ENCODE measurements around the gene MAGI2. TPM values are rescaled to one million over a fixed set of nuclear protein-coding genes. Genes with fewer than 3 reads are reported as not detected.

The MAGI2 gene
- total RNA-seq, 1 donor from 2014 or later: 0.38 TPM

- ChIA-PET CTCF (no interaction called here), POLR2A (no interaction called here)
- Mint-ChIP-seq H3K9me3 (no peaks in the 10 kb centered on the region), H3K4me1 (no peaks in the 10 kb centered on the region), H3K27me3 (peaks cover 9% of the 10 kb centered on the region), H3K4me3 (no peak overlapping the region), H3K36me3 (ENCODE audit: low read depth) (no peaks in the 10 kb centered on the region), H3K27ac (no peak overlapping the region)
- no peak for DNase-seq
- no peak for TF ChIP-seq CTCF (IDR thresholded peaks at IDR 0.05)
- intact Hi-C loops (cut with micrococcal nuclease): no loop called here
- ATAC-seq (ENCODE audit: low read depth): no peak
Observed at GRCh38 chr7:78134774-78135173, 1318.7 kb downstream of the MAGI2 start.

- Mint-ChIP-seq H3K4me1 (no peaks in the 10 kb centered on the region), H3K27me3 (peaks cover 9% of the 10 kb centered on the region), H3K4me3 (no peak overlapping the region), H3K9me3 (no peaks in the 10 kb centered on the region), H3K27ac (no peak overlapping the region), H3K36me3 (ENCODE audit: low read depth) (no peaks in the 10 kb centered on the region)
- intact Hi-C loops (cut with micrococcal nuclease): no loop called here
- DNase-seq (no peak), ATAC-seq (ENCODE audit: low read depth) (no peak)
- ChIA-PET POLR2A (no interaction called here), CTCF (no interaction called here)
- no peak for TF ChIP-seq CTCF (IDR thresholded peaks at IDR 0.05)
Observed at GRCh38 chr7:78134256-78134655, 1319.2 kb downstream of the MAGI2 start.

GRCh38 chr7:78130446-78131215, 1322.8 kb downstream of the MAGI2 start:
- H3K4me3 Mint-ChIP-seq: no peak overlapping the region
- no peaks in the 10 kb centered on the region for H3K36me3 Mint-ChIP-seq (ENCODE audit: low read depth)
- no peak for ATAC-seq (ENCODE audit: low read depth)

DNA sequence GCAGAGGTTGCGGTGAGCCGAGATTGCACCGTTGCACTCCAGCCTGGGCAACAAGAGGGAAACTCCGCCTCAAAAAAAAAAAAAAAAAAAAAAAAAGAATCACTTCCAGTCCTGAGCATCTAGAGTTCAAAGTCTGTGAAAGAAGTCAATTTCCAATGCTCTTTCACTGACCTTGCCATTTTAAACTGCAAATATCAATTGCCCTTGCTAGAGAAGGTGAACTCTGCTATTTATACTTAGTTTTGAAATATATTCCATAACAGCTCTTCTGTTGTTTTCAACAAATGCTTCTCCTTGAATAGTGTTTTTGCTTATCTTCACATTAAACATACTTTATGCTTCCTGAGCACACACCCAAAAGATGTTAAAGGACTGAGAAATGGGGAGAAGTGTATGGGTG, 1323.6 kb downstream of the MAGI2 start:
- no peak for ATAC-seq (ENCODE audit: low read depth)
- Mint-ChIP-seq H3K27me3 (peaks cover 6% of the 10 kb centered on the region), H3K9me3 (no peaks in the 10 kb centered on the region), H3K4me3 (no peak overlapping the region), H3K27ac (no peak overlapping the region), H3K36me3 (ENCODE audit: low read depth) (no peaks in the 10 kb centered on the region), H3K4me1 (no peaks in the 10 kb centered on the region)
- intact Hi-C loops (cut with micrococcal nuclease): no loop called here
- CTCF ChIA-PET: no interaction called here
- POLR2A ChIA-PET: no interaction called here
- TF ChIP-seq CTCF (IDR thresholded peaks at IDR 0.05): no peak
- DNase-seq: no peak

More at GRCh38 chr7:78130446-78131215, 1322.8 kb downstream of the MAGI2 start:
- no peak for TF ChIP-seq CTCF (IDR thresholded peaks at IDR 0.05)
- H3K9me3 Mint-ChIP-seq: no peaks in the 10 kb centered on the region
- peaks cover 4% of the 10 kb centered on the region for H3K27me3 Mint-ChIP-seq
- H3K4me1 Mint-ChIP-seq: no peaks in the 10 kb centered on the region
- DNase-seq: no peak
- CTCF ChIA-PET: no interaction called here
- POLR2A ChIA-PET: no interaction called here
- H3K27ac Mint-ChIP-seq: no peak overlapping the region
- intact Hi-C loops (cut with micrococcal nuclease): no loop called here

DNA sequence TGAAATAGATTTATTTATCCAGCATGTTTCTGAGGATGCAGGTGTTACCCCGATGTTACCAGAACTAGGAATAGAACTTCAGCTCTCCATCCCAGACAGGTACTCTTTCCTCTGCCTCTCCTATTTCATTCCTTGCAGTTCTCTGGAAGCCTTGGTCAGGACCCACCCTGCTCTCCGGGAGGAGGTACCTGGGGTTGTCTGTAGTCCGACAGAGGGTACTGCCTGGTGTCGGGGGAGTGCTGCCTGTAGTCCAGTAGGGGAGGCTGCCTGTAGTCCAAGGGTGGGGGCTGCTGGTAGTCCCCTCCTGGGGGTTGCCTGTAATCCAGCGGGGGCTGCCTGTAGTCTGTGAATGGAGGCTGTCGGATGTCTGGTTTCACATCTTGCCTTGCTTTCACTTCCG, 1326.5 kb downstream of the MAGI2 start:
- intact Hi-C loops (cut with micrococcal nuclease): no loop called here
- Mint-ChIP-seq H3K27me3 (peaks cover 6% of the 10 kb centered on the region), H3K9me3 (no peaks in the 10 kb centered on the region), H3K4me3 (no peak overlapping the region), H3K27ac (no peak overlapping the region), H3K36me3 (ENCODE audit: low read depth) (no peaks in the 10 kb centered on the region), H3K4me1 (no peaks in the 10 kb centered on the region)
- ATAC-seq (ENCODE audit: low read depth) (no peak), DNase-seq (no peak)
- TF ChIP-seq CTCF (IDR thresholded peaks at IDR 0.05): no peak
- ChIA-PET CTCF (no interaction called here), POLR2A (no interaction called here)

Data from activated B cell treated with CpG ODN at 0.5 μM for 24 hours (primary cell).